Frontal cortex (tissue), 4 donors: Measurements from ENCODE around the gene RSPH9. TPM values are rescaled to one million over a fixed set of nuclear protein-coding genes. Genes with fewer than 3 reads are reported as not detected.
A peak's percentile ranks its signal among the peaks of the same experiment; 100 is the strongest.

Experiments used
- DNase-seq, 2 donors: peaks; one replicate each; pipeline ENCODE4 v3.0.0; 2012; ENCODE audit warnings: low spot score in 2 of 2
- FAIRE-seq: peaks from 2 replicates; lab custom pipeline; 2012; peaks lifted over from hg19 to GRCh38; lab: Jason Lieb, UNC
- total RNA-seq: library from RNA; depleted of rRNA; stranded (reverse); fragments of >200 nt; gene quantifications from one replicate; pipeline ENCODE4 v1.2.3, GENCODE V29; 2014
- donor health status: control.
- donor health status: control.
- donor health status: control.

Gene RSPH9
- total RNA-seq, 1 donor from 2014 or later = 6.1 TPM

- FAIRE-seq (no peak), DNase-seq (no peak)
Measured at GRCh38 chr6:43665376-43665775, 20.5 kb downstream of the RSPH9 start.

DNA sequence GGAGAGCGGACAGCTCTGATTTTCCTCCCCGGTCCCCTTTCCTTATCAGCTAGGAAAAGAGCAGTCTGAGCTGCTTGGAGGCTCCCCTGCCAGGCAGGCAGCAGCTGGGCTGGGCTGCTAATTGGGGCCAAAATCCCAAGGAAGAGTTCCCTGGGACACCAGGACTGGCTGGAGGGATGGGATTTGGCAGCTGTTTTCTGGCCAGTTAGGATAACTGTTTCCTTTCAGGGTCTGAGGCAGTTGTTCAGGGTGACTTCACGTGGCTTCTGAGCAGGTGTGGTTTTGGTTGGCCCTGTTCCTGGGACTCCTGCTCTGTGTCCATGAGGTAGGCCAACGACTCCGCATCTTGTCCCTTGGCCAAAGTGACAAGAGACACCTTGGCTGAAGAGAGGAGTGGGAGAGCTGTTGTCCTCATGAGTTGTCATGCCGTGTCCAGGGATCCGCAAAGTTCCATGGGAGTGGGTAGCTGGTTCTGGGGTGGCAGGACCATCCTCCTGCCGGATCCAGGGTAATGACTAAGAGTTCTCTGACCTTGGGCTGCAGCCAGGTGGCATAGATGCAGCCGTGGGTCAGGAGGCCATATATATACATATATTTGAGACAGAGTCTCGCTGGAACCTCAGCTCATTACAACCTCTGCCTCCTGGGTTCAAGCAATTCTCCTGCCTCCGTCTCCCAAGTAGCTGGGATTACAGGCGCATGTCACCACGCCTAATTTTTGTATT is 21.5 kb downstream of the RSPH9 start:
- no peak for FAIRE-seq
- no peak for DNase-seq

DNA sequence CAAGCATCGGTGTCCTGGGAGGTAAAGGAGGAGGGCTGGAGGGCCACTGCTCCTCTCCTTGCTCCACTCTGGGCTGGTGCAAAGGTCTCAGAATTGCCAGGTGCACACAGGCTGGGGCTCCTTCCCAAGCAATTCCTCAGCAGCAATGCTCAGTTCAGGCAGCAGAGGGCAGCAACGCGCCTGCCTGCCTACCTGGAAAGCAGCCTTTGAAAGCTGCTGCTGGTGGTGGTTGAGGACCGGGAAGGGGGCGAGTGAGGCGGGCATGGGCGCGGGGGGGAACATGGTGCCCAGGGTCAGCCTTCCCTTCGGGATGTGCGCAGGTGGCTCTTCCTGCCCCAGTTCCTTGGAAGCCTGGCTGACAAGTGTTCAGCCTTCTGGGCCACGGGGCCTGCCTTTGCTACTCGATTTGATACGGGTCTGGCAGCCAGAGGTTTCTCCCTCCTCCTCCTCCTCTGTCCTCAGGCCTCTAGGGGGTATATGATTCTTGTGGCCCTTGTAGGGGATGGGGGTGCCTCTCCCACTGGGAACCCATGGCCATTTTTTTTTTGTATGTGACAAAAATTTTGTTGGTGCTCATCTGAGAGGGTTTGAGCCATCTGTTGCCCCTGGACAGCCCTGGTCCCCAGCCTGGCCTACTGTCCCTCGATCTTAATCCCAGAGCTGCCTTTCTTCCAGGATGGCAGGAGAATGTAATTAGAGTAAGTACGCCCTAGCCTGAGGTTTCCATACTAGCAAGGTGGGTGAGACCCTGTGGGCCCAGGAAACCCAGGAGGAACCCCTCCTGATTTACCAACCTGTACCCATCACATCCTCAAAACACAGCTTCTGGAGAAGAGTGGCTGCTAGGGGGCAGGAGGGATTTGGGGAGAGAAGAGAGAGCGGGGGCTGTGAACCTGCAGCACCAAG is 22.7 kb downstream of the RSPH9 start:
- FAIRE-seq (no peak), DNase-seq (peak; percentile 54 to 83)

DNA sequence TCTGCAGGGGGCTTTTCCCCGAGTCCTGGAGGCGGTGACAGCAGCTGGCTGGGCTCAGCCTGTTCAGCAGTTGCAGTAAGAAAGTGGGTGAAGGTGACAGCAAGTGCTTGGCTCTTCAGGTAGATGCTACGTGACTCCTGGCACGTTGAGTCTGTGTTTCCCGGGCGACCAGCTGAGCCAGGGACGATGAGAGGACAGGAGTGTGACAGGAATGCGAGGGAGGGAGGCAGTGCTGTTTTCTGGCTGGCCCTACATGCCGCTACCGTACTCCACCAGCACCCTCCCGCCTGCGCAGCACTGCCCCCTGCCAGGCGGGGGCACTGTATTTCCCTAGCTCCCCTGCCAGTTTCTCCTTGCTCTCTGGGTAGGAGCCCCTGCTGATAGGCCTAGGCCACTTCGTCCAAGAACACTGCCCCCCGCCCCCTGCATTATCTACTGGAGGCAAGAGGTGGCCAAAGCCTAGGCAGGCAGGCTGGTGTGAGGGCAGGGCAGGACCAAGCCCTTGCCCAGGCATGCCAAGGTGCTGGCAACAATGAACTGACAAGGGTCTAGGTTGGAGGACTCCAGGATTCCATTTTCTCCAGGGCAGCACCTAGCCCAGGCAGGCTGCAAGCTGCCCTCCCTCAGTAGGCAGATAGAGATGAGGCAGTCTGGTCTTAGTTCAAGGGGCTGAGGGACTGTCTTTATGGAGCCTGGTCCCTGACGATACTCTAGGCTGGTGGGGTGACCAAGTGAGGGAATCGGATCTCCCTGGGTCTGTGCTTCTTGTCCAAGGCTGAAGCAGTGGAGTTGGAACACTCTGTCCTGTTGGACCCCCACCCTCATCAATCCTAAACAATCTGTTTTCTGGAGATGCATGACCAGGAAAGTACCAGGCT is 23.6 kb downstream of the RSPH9 start:
- DNase-seq (peak in 1 of 2 donors; percentile 65), FAIRE-seq (no peak)

GRCh38 chr6:43669050-43669921 is 24.4 kb downstream of the RSPH9 start:
- peak in 1 of 2 donors; percentile 48 for DNase-seq
- FAIRE-seq = no peak

DNA sequence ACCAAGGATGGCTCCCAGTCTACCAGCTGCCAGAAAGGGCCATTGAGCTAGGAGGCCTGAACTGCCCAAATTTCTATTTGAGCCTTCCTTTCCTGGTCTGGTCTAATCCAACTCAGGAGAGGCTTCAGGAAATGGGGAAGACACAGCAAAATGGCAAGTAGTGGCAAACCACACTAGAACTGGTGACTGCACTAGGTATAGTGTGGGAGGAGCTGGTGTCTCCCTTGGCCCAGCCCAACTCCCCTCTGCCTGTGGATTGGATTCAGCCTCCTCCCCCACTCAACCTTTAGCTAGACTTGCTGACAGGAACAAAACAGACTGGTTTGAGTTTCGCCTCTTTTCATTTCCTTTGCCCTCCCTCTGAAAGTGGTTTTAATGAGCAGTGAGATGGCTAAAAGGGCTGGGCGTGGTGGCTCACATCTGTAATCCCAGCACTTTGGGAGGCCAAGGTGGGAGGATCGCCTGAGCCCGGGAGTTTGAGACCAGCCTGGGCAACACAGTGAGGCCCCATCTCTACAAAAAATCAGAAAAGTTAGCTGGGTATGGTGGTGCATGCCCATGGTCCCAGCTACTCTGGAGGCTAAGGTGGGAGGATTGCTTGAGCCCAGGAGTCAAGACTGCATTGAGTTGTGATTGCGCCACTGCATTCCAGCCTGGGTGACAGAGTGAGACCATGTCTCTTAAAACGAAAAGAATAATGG is 25.2 kb downstream of the RSPH9 start:
- FAIRE-seq = no peak
- DNase-seq = no peak

DNA sequence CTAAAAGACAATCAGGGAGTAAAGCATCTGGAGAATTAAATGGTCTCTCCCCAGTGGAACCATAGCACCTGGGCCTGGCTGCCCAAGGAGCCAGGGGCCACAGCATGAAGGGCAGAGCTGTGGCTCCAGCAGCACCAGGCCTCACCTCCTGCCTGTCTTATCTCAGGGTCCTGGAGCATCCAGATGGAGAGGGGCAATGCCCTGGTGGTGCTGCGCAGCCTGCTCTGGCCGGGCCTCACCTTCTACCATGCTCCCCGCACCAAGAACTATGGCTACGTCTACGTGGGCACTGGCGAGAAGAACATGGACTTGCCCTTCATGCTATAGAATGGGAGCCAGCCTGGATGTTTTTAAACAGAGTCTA is 25.8 kb downstream of the RSPH9 start:
- FAIRE-seq (no peak), DNase-seq (no peak)

DNA sequence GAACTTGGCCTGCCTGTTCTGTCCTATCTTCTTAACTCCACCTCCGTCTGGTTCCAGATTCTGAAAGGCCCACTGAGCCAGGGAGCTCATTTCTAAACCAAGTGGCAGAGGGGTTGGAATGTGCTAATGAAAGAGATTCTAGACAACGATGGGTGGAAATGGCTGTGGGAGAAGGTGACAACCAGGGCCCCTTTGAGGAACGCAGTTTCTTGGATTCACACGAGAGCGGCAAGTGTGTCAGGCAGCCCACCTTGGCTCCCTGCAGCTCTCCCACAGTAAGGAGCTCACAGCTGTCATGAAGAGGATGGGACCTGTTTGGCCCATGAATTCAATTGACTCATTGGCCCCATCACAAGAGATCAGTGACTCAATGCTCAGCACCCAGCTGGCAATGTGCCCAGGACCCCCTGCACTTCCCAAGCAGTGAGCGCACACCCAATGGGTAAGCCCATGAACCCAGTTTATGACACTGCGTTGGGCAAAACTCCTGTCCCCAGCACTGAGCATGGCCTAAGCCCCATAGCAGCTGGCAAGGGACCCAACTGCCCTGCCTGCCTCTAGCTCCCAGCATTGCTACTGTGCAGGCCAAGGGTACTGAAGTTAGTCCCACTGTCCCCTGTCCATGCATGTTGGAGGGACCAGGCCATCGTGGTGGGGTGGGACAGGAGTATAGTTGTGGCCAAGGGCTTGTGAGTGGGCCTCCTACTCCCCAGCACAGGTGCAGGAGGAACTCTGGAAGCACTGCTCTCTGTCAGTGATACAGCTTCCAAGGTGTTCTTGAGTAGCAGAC is 26.4 kb downstream of the RSPH9 start:
- FAIRE-seq = no peak
- no peak for DNase-seq

DNA sequence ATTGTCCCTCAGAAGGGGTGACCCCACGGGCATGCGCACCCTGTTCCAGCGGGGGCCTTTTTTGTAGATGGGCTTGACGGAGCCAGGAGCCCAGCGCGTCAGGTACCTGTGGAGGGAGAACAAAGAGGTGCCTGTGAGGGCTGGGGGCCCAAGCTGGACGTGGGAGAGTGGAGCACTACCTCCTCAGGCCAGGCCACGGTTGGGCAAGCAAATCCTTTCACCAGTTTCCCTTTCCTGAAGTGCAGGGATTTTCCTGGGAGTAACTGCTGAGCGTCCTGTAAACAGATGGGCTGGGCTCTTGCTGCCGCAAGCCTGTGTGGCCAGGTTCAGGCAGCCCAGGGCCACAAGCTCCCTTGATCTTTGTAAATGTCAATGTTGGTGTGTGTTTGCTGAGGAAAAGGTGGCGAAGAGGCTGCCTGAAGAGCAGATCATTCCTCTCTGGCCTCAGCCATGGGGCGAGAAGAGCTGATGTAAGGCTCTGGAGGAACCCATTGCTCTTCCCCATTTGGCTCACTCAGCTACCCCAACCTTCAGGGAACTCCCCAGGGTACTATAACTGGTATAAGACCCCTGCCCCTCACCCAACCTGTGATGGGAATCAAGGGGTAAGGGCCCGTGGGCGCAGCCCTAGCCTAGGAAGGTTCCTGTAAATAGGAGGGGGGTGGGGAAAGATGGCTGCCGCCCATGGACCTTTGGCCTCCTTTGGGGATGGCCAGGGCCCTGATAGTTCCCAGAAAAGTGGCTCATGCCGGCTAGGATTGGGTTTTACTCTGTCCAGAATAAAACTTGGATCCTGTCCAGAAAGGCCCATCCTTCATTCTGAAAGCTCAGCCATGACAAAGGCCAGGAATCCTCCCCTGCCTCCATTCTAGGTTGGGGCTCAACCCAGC is 27.2 kb downstream of the RSPH9 start:
- no peak for FAIRE-seq
- DNase-seq = no peak

DNA sequence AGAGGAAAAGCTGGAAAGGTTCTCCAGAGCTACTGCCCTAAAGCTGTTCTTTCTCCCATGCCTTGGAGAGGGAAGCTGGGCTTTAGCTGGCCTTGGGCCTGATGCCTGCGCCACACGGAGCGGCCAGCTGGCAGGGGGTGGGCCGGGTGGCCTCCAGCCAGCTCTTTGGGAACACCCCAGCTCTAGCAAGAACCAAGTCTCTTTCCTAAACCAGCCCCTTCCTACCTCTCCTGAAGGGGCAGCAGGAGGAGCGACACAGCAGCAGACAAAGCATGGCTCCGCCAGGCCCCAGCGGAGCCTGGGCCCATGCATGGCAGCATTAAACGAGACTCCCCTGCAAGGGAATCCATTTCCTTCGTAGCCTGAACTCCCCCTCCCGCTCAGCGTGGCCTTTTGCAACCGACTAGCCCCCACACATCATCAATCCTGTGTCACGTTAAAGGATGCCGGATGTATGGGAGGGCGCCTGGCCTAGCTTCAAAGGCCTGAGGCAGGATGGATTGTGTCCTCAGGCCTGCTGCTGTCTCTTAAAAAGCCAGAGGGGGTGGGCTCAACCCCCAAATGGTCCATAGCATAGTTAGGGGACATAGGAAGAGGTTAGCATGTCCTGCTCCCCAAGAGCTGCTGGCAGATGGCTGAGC is 28.7 kb downstream of the RSPH9 start:
- FAIRE-seq (no peak), DNase-seq (no peak)

- DNase-seq = no peak
- FAIRE-seq = no peak
Measured at GRCh38 chr6:43674291-43674690, 29.5 kb downstream of the RSPH9 start.

- DNase-seq = no peak
- no peak for FAIRE-seq
Measured at GRCh38 chr6:43674921-43675320, 30.1 kb downstream of the RSPH9 start.

DNA sequence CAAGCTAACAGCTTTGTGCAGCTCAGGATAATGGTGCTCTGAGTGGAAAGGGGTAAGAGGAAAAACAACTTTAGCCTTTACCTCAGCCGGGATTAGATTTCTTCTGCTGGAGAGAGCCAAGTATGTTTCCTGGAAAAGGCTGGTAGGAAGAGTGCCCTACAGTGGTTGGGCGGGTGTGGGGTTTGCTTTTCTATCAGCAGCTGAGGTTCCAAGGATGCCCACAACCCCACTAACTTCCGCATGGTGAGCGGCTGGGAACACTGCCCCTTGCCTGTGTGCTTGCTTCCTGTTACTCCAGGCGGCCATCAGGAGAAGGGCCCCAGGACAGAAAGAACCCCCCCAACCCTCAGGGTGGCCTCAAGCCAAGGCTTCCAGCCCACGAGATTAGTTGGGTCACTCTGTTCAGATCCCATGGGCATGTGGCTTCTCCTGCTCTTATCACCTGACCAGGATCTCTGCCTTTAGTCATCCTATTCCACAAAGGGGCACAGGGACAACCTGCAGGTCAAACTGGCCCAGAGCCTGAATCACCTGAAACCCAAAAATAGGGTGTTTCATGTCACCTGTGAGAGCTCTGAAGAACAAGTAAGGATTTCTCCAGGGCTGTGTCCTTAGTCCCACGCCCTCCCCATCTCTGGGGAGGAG is 32.2 kb downstream of the RSPH9 start:
- DNase-seq (no peak), FAIRE-seq (no peak)

- FAIRE-seq (no peak), DNase-seq (no peak)
Measured at GRCh38 chr6:43677759-43678158, 32.9 kb downstream of the RSPH9 start.

- no peak for FAIRE-seq
Measured at GRCh38 chr6:43678341-43678740, 33.5 kb downstream of the RSPH9 start.

GRCh38 chr6:43679057-43679456 is 34.2 kb downstream of the RSPH9 start:
- FAIRE-seq (no peak), DNase-seq (no peak)

More at GRCh38 chr6:43678341-43678740, 33.5 kb downstream of the RSPH9 start:
- DNase-seq = no peak
